K562 (cell line): ENCODE results near the gene BCL2L13. TPM values are rescaled to one million over a fixed set of nuclear protein-coding genes. Genes with fewer than 3 reads are reported as not detected.

Source experiments
- CBX8 ChIP-seq: fragments of 200-600 bp; sonication (generic); IDR thresholded peaks from 2 replicates; pipeline ENCODE4 v1.6.1; 2012; ENCODE audit warnings: borderline replicate concordance, mixed run types, low read depth, mild to moderate bottlenecking, moderate library complexity, mixed read lengths, low read length, control low read depth, inconsistent platforms; ENCODE audit not compliant: poor library complexity, severe bottlenecking; ENCODE audit errors: extremely low read depth
- CREBBP ChIP-seq: IDR thresholded peaks from one replicate; pipeline ENCODE4 v1.6.1; 2012; ENCODE audit warnings: low read depth, mild to moderate bottlenecking, control low read depth, inconsistent platforms, low read length
- FUS ChIP-seq: fragments of 200-400 bp; formaldehyde crosslinking; optimal IDR thresholded peaks from 2 replicates; pipeline ENCODE3; 2017; ENCODE audit warnings: low read depth, low read length
- JUN ChIP-seq, 2 experiments: sonication (generic) in 1 of 2; formaldehyde crosslinking in 1 of 2; IDR thresholded peaks; 2 replicates each; pipeline versions ENCODE4 v1.6.1 to v1.8.0; 2012 to 2022; ENCODE audit warnings: borderline replicate concordance in 2 of 2, mild to moderate bottlenecking in 2 of 2, improper control_type of control experiment in 1 of 2, low read depth in 1 of 2, low read length in 1 of 2, missing genetic modification reagents in 1 of 2
- MBD1 ChIP-seq: fragments of 250-450 bp; sonication (Bioruptor Pico); IDR thresholded peaks from 2 replicates; pipeline ENCODE4 v1.8.0; 2022; ENCODE audit warnings: inconsistent platforms
- NFE2 ChIP-seq: IDR thresholded peaks from 2 replicates; pipeline ENCODE4 v1.6.1; 2014; ENCODE audit warnings: antibody characterized with exemption, low read depth
- PCBP2 ChIP-seq: fragments of 200-400 bp; formaldehyde crosslinking; IDR thresholded peaks from 2 replicates; pipeline ENCODE4 v1.6.1; 2018; ENCODE audit warnings: low read length, low read depth, mild to moderate bottlenecking, moderate library complexity; ENCODE audit not compliant: poor library complexity, severe bottlenecking
- RAD21 ChIP-seq, 2 experiments: fragments of 250-450 bp in 1 of 2; fragments of 450-650 bp in 1 of 2; sonication (Bioruptor Pico) in 1 of 2; formaldehyde crosslinking in 1 of 2; IDR thresholded peaks in 1 of 2; conservative IDR thresholded peaks in 1 of 2; 2 replicates each; pipeline versions ENCODE4 v1.4.0 to v1.8.0; 2020 to 2022; ENCODE audit warnings: mild to moderate bottlenecking in 2 of 2, moderate library complexity in 1 of 2
- SMARCB1 ChIP-seq: IDR thresholded peaks from 2 replicates; pipeline ENCODE4 v1.6.1; 2011; ENCODE audit warnings: improper control_type of control experiment, low read depth; ENCODE audit not compliant: insufficient read length
- UBTF ChIP-seq, 2 experiments: IDR thresholded peaks; 2 replicates each; pipeline ENCODE4 v1.6.1; 2012; ENCODE audit warnings: improper control_type of control experiment in 2 of 2, low read depth in 2 of 2, low read length in 2 of 2, borderline replicate concordance in 1 of 2
- XRCC4 ChIP-seq: IDR thresholded peaks from one replicate; pipeline ENCODE4 v1.6.1; 2011; ENCODE audit not compliant: insufficient read depth, insufficient read length; ENCODE audit errors: extremely low read depth
- ZFP30 ChIP-seq: fragments of 250-450 bp; sonication (Bioruptor Pico); IDR thresholded peaks from 2 replicates; pipeline ENCODE4 v1.8.0; 2022; ENCODE audit warnings: moderate library complexity, mild to moderate bottlenecking, inconsistent platforms, borderline replicate concordance
- ZNF133 ChIP-seq: fragments of 250-450 bp; sonication (Bioruptor Pico); IDR thresholded peaks from 2 replicates; pipeline ENCODE4 v1.4.0; 2020; ENCODE audit warnings: mild to moderate bottlenecking
- ZNF174 ChIP-seq: fragments of 250-450 bp; sonication (Bioruptor Pico); IDR thresholded peaks from 2 replicates; pipeline ENCODE4 v1.4.0; 2020; ENCODE audit warnings: mild to moderate bottlenecking
- ZNF239 ChIP-seq: fragments of 250-450 bp; sonication (Bioruptor Pico); IDR thresholded peaks from 2 replicates; pipeline ENCODE4 v1.4.0; 2020; ENCODE audit warnings: mild to moderate bottlenecking
- polyA plus RNA-seq, 8 experiments: library from polyadenylated mRNA; depleted of rRNA in 4 of 8; stranded (reverse) in 5 of 8; unstranded in 3 of 8; fragments of >200 nt; fragmentation: Nextera tagmentation in 2 of 8; fragmentation: Illumina TruSeq in 1 of 8; extraction: Ambion mirVana in 2 of 8; extraction: Trizol in 1 of 8; gene quantifications; 2 replicates each; pipeline versions ENCODE4 v1.2.1 to v1.2.3, GENCODE V29; 2011 to 2014; ENCODE audit warnings: inconsistent platforms in 1 of 8, missing spikeins in 1 of 8
- total RNA-seq, 7 experiments: library from RNA; depleted of rRNA in 6 of 7; stranded (reverse); fragments of >200 nt in 6 of 7; fragmentation: Illumina TruSeq in 2 of 7; extraction: Trizol in 2 of 7; gene quantifications; 2 replicates each; pipeline versions ENCODE4 v1.2.1 to v1.2.3, GENCODE V29; 2011 to 2021; ENCODE audit warnings: low replicate concordance in 1 of 7
- TF ChIP-seq, protein P1 (sequence below): fragments of 250-450 bp; sonication (Bioruptor Pico); IDR thresholded peaks from 2 replicates; pipeline ENCODE4 v1.4.0; 2020
- TF ChIP-seq, protein P2 (sequence below): sonication (generic); formaldehyde crosslinking; IDR thresholded peaks from 2 replicates; pipeline ENCODE4 v1.8.1; 2022; ENCODE audit warnings: missing genetic modification reagents
- TF ChIP-seq, protein P3 (sequence below): IDR thresholded peaks from 2 replicates; pipeline ENCODE4 v1.6.1; 2011; ENCODE audit not compliant: insufficient read length; ENCODE audit errors: extremely low read depth

The BCL2L13 gene
- total and polyA plus RNA-seq, 9 of the 15 experiments (the other 6 are each of a cell fraction or from before 2014, with no cell fraction given) = 41.5 to 63.4 (median 56.5) TPM

DNA sequence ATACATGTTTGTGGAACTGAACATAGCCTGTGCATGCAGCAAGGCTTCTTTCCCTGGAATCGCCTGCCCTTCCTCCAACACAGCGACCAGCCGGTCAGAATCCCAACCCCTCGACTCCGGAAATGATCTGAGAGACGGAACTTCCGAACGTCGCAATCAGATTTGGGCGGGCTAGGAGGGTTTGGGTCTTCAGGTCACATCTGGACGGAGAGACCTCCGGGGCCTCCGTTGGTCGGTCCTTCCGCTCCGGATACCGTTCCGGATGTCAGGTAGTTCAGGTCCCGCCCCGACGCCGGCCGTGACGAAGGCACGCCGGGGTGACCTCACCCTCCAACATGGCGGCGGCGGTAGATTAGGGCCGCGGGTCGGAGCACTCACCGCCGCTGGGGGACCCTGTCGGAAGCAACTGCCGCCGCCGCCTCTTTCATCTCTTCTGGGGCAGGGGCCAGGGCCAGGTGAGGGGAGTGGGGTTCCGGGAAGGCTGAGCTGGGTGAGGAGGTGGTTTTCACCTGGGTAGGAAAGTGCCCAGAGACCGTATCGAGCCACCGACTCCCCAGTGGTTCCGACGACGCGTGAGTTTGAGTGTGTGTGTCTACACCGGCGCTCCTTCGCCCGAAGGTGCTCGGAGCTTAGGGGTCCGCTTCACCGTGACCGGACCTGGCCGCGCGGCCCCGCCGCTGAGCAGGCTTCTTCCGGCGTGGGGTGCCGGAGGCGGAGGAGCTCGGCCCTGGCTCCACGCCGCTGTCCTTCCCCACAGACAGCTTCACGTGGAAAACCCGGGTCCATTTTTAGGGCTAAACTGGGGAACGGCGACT is at the start of gene BCL2L13 (continued):
- TF ChIP-seq MBD1 (no peak), ZNF133 (CRISPR knock-in tag) (0 out of 2 replicates have a peak, but pooled peaks have one; percentile 11), FUS (no peak), NFE2 (no peak), PCBP2 (no peak), CBX8 (no peak), JUN (IDR thresholded peaks at IDR 0.05; ENCODE audit: borderline replicate concordance, low read depth, low read length) (peak; percentile 95), JUN (CRISPR knock-in tag; IDR thresholded peaks at IDR 0.05; ENCODE audit: borderline replicate concordance) (peak; percentile 99), ZNF174 (CRISPR knock-in tag) (no peak), ZFP30 (CRISPR knock-in tag) (no peak), CREBBP (no peak), ZNF239 (CRISPR knock-in tag) (no peak), SMARCB1 (no peak), RAD21 (CRISPR knock-in tag; conservative IDR thresholded peaks at IDR 0.05 in 1 of 2, IDR thresholded peaks at IDR 0.05 in 1 of 2) (peak in 1 of 2 experiments; percentile 17; a peak in 1 of 4 replicates), UBTF (IDR thresholded peaks at IDR 0.05; ENCODE audit: borderline replicate concordance in 1 of 2, low read depth in 2 of 2, low read length in 2 of 2) (peak; percentile 76 to 79; a peak in 2 of 4 replicates), XRCC4 (no peak)
- TF ChIP-seq, protein P1, sequence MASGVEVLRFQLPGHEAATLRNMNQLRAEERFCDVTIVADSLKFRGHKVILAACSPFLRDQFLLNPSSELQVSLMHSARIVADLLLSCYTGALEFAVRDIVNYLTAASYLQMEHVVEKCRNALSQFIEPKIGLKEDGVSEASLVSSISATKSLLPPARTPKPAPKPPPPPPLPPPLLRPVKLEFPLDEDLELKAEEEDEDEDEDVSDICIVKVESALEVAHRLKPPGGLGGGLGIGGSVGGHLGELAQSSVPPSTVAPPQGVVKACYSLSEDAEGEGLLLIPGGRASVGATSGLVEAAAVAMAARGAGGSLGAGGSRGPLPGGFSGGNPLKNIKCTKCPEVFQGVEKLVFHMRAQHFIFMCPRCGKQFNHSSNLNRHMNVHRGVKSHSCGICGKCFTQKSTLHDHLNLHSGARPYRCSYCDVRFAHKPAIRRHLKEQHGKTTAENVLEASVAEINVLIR (CRISPR knock-in tag) = peak; percentile 85
- TF ChIP-seq, protein P2, sequence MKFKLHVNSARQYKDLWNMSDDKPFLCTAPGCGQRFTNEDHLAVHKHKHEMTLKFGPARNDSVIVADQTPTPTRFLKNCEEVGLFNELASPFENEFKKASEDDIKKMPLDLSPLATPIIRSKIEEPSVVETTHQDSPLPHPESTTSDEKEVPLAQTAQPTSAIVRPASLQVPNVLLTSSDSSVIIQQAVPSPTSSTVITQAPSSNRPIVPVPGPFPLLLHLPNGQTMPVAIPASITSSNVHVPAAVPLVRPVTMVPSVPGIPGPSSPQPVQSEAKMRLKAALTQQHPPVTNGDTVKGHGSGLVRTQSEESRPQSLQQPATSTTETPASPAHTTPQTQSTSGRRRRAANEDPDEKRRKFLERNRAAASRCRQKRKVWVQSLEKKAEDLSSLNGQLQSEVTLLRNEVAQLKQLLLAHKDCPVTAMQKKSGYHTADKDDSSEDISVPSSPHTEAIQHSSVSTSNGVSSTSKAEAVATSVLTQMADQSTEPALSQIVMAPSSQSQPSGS (CRISPR knock-in tag) = peak; percentile 86
- TF ChIP-seq, protein P3, sequence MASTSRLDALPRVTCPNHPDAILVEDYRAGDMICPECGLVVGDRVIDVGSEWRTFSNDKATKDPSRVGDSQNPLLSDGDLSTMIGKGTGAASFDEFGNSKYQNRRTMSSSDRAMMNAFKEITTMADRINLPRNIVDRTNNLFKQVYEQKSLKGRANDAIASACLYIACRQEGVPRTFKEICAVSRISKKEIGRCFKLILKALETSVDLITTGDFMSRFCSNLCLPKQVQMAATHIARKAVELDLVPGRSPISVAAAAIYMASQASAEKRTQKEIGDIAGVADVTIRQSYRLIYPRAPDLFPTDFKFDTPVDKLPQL = no peak
